GM21723 (cell line): Measurements from ENCODE around the gene MZT2A.
"Not testable (repeated sequence)": the region's sequence is repeated elsewhere in the genome, so short reads cannot be mapped to it uniquely, and the experiment has no call there.

Experiments used
- ATAC-seq: cut with Tn5 transposase; IDR thresholded peaks from one replicate; pipeline ENCODE4 v1.9.1; 2021; ENCODE audit warnings: mild to moderate bottlenecking, moderate library complexity; ENCODE audit not compliant: unreplicated experiment

MZT2A gene

GRCh38 chr2:131521524-131521923, 29.3 kb upstream of the MZT2A start:
- not testable (repeated sequence) for ATAC-seq

DNA sequence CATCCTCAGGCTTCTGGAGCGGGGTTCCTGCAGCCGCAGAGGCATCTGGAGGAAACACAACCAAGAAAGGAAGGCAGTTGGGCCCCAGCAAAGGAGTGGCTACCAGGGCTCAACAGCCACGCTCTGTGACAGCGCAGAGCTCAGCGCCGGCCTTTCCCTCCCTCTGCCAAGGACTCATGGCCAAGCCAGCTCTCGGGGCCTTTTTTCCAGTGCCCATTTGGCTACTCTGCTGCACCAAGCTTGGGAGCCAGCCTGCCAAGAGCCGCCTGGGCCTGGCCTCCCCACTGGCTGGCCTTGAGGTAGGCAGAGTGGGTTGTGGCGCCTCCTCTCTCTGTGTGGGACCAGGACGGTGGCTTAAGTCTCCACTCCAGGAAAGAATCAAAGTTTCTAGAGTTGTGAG, 28.3 kb upstream of the MZT2A start:
- ATAC-seq, result no peak

GRCh38 chr2:131519871-131520470, 27.8 kb upstream of the MZT2A start:
- ATAC-seq, result not testable (repeated sequence)

DNA sequence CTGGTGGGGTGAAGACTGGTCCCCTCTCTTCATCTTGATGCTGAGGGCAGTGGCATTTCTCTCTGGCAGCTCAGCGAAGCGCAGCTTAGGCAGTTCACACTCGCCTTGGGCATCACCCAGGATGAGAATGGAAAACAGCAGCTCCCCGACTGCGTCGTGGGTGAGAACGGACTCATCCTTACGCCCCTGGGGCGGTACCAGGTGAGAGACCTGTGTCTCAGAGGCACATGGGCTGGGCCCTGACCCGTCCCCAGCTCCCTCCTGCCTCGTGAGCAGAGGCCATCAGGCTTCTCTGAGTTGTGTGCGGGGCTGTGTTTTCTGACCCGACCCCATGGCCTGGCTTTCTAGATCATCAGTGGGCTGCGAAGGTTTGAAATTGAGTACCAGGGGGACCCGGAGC, 27.3 kb upstream of the MZT2A start:
- no peak for ATAC-seq

GRCh38 chr2:131518531-131518930, 26.3 kb upstream of the MZT2A start:
- not testable (repeated sequence) for ATAC-seq

GRCh38 chr2:131517856-131518255, 25.7 kb upstream of the MZT2A start:
- ATAC-seq, result not testable (repeated sequence)

GRCh38 chr2:131517106-131517831, 25.1 kb upstream of the MZT2A start:
- no peak for ATAC-seq

DNA sequence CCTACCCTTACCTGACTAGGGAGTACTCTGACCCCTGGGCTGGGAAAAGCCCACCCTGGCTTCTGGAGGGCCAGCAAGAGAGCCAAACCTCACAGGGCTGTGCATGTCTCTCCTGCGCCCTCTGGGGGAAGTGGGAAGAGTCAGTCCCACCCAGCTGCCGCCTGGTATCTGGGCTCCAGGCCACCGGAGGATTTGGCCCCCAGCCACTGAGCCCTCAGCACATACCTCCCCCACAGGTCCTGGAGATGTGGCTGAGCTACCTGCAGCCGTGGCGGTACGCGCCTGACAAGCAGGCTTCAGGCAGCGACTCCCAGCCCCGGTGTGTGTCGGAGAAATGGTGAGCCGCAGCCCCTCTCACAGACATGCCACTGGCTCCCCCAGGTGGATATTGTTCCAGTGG, 24.4 kb upstream of the MZT2A start:
- not testable (repeated sequence) for ATAC-seq

- ATAC-seq, result no peak
Measured at GRCh38 chr2:131516011-131516410, 23.8 kb upstream of the MZT2A start.

GRCh38 chr2:131515235-131515634, 23.0 kb upstream of the MZT2A start:
- ATAC-seq, result not testable (repeated sequence)

DNA sequence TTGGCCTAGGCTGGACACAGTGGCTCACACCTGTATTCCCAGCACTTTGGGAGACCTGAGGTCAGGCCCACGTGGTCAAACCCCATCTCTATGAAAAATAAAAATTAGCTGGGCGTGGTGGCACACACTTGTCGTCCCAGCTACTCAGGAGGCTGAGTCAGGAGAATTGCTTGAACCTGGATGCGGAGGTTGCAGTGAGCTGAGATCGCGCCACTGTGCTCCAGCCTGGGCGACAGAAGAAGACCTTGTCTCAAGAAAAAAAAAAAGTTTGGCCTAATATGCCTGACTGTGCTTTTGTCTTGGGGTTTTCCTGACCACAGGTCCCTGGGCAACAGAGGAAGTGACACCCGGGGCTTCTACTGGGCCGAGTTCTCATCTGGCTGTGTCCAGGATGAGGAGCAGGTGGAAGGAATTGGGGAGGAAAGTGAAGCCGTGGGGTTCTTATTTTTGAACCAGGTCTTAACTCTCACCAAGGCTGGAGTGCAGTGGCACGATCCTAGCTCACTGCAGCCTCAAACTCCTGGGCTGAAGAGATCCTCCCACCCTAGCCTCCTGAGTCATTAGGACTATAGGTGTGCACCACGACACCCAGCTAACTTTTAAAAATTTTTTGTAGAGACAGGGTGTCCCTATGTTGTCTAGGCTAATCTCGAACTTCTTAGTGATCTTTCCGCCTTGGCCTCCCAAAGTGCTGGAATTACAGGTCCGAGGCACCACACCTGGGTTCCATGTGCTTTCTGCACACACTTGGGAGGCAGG, 22.4 kb upstream of the MZT2A start:
- peak; percentile 73 for ATAC-seq

DNA sequence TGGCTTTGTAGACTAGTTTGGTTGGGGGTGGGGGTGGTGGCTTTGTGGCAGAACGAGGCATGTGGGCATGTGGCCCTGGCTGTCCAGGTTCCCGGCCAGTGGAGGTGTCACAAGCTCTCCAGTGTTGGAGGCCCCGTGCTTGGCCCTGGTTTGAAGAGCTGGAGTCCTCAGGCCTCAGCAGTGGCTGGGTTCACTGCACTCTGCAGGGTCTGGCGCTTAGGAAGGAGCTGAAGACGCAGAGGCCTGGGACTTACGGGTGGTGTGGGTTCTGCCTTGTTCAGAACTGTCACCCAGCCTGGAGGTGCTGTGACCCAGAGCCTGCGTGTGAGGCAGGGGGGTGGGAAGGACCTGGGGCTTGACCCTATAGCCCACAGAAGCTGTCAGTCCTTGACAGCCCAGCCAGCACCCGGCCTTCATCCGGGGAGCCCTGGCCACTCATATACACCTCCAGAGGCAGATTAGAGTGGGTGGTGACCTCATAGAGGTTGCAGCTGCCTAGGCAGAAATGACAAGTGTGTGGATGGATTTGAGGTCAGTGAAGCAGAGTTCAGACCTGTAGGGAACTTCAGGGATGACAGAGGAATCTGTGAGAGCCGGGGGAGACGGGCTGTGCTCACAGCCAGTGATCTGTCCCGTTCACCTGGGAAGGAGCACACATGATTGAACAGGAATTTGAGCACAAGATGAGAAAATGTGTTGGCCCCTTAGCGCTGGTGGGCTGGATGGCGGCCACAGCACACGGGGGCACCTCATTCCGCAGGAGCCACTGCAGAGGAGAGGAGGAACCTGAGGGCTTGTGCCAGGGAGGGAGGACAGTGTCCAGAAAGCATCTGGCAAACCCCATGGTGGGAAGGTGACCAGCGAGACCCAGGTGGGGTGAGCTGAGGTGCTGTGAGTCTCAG, 20.0 kb upstream of the MZT2A start:
- ATAC-seq, result not testable (repeated sequence)

- ATAC-seq, result not testable (repeated sequence)
Measured at GRCh38 chr2:131511291-131511968, 19.2 kb upstream of the MZT2A start.

GRCh38 chr2:131509615-131510014, 17.4 kb upstream of the MZT2A start:
- ATAC-seq, result no peak

GRCh38 chr2:131504082-131504750, 12.0 kb upstream of the MZT2A start:
- not testable (repeated sequence) for ATAC-seq

DNA sequence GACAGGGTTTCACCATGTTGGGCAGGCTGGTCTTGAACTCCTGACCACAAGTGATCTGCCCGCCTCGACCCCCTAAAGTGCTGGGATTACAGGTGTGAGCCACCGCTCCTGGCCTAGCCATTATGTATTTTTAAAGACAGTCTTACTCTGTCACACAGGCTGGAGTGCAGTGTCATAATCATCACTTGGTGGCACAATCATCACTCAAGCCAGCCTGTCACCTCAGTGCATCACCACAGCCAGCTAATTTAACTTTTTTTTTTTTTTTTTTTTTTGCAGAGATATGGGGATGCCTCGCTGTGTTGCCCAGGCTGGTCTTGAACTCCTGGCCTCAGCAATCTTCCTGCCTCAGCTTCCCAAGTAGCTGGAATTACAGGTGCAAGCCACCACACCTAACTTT, 11.4 kb upstream of the MZT2A start:
- ATAC-seq, result not testable (repeated sequence)

- ATAC-seq, result peak; percentile 91
Measured at GRCh38 chr2:131498321-131498973, 6.2 kb upstream of the MZT2A start.

- not testable (repeated sequence) for ATAC-seq
Measured at GRCh38 chr2:131495506-131495905, 3.3 kb upstream of the MZT2A start.
